Activated CD8-positive, alpha-beta memory T cell treated with anti-CD3 and anti-CD28 coated beads for 36 hours (primary cell): ENCODE data around the gene ADGRA3. TPM values are rescaled to one million over a fixed set of nuclear protein-coding genes. Genes with fewer than 3 reads are reported as not detected.

Source experiments
- CTCF ChIA-PET: fragments of 350-600 bp; sonication (Branson Sonifier 250); formaldehyde crosslinking; loops from one replicate; lab custom pipeline; 2021; ENCODE audit warnings: antibody characterized with exemption; lab: Charles Lee
- POLR2A ChIA-PET: fragments of 350-600 bp; sonication (Branson Sonifier 250); formaldehyde crosslinking; loops from one replicate; lab custom pipeline; 2021; ENCODE audit warnings: antibody characterized with exemption; lab: Charles Lee
- total RNA-seq, 2 experiments: library from RNA; stranded (reverse); gene quantifications; one replicate each; pipeline ENCODE4 v1.2.3, GENCODE V29; 2021

The ADGRA3 gene
- total RNA-seq, 2 experiments from 2014 or later = 2.8 to 3.4 TPM

DNA sequence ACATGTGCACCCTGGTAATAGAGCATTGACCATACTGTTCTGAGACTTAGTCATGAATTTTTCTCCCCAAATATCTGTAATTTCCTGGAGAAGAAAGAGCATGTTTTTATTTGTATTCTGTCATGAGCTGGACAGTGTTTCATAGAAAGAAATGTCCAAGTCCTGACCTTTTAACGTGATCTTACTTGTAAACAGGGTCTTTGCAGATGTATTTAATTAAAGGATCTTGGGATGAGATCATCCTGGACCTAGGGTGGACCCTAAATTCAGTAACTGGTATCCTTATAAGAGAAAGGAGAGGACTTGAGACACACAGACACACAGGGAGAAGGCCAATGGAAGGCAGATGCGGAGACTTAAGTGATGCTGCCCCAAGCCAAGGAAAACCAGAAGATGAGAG is 3.6 kb downstream of the ADGRA3 start:
- POLR2A ChIA-PET = no interaction called here
- CTCF ChIA-PET = no interaction called here

DNA sequence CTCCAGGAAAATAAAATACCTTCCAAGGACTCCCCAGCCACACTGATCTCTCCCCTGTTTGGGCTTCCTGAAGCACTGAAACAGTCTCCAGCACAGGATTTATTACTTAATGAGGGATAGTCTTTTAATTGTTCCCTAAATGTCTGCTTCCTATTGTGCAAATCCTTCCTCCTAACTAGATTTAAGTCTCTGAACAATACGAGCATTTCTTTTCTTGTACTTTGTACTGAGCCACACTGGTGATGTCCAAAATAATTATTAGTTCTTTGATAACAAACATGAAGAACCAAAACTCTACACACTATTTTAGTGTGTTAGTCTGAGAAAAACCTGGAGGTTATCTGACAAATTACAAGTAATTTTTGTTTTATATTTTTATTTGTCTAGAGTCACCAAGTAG is 5.1 kb downstream of the ADGRA3 start:
- ChIA-PET CTCF (no interaction called here), POLR2A (no interaction called here)

DNA sequence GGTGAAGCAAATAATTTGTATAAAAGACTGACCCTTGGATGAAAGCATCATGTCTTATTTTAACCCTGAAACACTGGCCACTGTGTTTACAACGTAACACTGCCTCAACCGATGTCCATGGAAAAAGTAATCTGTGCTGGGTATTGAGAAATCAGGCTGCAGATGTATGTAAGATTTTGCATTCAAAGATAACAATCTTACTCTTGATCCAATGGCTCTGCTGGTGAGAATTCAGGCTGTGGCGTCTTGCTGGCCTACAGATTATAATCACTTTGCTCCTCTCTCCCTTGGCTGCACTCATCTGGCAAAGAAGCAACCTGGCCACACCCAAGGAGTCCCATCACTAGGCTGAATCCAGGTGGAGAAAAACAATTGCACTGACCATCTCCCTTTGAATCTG is 7.5 kb downstream of the ADGRA3 start:
- ChIA-PET POLR2A (no interaction called here), CTCF (no interaction called here)

DNA sequence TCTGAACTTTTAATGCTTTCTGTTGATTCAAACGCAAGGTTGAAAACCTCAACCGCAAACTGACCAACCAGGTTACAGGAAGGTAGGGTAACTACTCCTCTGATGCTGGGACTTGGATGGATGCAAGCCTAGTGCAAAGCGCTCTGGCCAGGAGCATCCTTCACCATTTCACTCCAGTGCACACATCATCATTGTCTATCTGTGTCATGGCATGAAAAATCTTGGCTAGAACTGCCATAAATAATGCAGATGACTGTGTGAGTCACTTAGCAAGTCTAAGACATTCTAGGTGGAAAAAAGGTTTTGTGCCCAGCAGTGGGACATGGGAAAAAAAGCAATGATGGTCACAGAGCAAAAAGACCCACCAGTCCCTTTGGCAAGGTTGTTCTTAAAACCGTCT is 10.9 kb downstream of the ADGRA3 start:
- POLR2A ChIA-PET = no interaction called here

DNA sequence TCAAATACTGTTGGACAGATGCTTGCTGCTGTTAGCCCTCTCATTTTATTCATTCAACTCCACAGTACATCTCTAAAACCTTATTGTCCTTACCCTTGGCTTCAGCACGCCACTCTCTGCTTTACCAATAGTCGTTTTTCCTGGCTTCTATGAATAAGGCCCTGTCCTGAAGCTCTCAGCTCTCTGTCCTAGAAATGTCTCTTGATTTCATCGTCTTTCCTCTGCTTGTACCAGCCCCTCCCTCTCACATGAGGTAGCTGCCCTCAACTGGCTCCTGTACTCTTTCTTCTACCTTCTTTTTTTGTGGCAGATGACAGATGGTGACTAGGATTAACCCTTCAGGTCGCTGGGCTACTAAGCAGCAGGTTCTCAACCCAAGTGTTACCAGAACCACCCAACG is 11.4 kb downstream of the ADGRA3 start:
- CTCF ChIA-PET = no interaction called here
- POLR2A ChIA-PET = no interaction called here

More for the DNA sequence above, 10.9 kb downstream of the ADGRA3 start:
- CTCF ChIA-PET = no interaction called here

DNA sequence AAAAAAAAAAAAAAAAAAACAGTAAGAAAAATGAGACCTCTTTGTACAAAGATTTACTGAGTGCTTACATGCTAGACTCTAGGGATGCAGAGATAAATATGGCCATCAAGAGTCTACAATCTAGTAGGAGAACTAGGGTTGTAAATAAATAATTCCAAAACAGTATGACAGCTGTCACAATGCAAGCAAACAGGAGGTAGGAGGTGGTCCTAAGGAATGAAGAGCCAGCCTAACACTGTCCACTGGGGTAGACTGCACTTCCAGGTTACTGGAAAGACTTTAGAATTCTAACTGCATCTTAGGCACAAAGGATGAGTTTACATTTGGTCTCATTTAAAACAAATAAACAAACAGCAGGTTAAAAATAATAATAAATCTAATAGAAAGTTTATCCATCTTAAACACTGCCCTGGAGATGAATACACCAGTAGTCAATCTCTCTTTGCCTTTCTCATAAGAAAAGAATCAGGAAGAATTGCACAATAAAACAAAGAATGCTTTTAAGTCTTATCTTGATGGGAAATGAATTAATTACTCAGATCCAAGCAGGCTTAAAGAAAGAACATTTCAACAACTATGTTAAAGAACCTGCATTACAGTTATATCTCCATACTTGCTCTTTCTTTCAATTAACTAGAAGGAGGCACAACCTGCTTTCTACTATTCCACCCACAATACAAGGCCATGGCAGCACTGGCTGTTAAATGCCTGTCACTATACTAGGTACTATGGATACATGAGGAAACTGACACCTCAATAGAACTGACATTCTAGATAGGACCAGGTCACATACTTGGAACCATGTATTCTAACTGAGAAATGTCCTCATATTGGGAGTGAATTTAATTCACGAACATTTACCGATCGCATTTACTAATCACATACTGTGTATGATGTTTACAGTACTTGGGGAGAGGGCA is 12.7 kb downstream of the ADGRA3 start:
- ChIA-PET CTCF (interaction anchor here (0.7 kb wide), 1 partner anchor 260 kb away, joined by 4 read pairs; no protein-coding TSS in a partner anchor), POLR2A (no interaction called here)

DNA sequence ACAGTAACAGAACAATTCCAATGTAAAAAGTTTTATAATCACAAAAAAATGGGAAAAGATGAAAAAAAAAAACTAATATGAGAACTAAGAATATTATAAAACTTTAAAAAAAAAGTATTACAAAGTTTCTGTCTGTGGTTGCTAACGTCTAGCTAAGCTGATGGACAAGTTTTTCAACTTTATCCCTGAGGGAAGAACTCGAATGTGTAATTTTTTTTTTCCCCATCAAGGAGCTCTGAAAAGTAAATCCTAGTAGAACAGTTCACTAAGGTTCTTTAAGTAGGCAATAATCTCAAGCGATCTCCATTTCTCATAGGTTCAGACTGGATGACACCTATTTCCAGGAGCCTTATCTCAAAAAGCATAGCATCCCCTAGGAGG is 14.2 kb downstream of the ADGRA3 start:
- ChIA-PET POLR2A (no interaction called here), CTCF (no interaction called here)

DNA sequence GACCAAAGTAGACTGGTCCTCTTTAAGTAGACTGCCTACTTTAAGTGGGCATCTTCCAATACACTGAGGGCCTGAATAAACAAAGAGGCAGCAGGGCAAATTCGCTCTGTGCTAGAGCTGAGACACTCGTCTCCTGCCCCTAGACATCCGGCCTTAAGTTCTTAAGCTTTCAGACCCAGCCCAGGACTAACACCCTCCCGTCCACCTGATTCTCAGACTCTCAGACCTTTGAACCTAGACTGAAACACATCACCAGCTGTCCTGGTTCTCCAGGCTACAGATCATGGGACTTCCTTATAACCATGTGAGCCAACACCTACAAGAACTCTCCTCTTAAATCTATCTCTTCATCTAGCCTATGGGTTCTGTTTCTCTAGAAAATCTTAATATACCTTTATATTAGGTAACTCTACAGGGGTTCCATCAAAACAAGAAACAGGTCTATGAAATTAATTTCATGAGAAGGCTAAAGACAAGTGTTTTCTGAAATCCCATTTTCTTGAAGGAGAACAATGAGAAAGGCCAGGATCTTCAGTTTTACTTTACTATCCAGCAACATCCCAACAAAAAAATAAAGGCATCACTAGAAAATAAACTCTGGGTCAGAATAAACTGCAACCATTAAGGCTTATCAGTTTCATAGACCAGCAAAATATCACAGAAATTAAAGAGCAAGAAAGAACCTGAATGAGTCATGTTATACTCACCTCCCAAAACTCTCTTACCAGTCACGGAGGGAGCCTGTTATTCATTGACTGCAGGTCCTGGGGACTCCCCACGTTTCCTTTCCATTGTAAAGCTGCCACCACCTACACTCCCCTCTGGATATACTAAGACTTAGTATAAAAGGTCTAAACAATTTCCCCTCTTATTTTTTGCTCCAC is 14.8 kb downstream of the ADGRA3 start:
- POLR2A ChIA-PET = no interaction called here
- CTCF ChIA-PET = no interaction called here

DNA sequence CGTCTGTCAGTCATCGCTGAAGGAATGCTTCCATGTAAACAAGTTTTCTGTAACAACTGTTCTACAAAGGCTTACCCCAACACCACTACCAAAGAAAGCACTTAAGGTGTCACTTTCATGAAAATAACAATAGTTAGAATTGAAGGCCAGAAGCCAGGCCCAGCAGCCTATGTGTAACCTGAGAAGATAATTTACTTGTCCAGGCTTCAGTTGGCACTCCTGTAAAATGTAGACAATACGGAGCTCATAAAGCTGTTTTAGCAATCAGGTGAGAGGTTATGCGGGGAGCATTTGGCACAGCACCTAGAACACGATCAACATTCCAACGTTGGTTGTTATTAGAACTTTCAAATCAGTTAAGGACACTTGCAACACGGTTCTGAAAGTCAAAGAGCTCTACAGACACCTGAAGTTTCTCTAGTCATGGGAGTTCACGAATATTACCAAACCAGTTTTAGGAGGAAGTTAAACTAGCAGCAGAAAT is 15.7 kb downstream of the ADGRA3 start:
- POLR2A ChIA-PET = no interaction called here

DNA sequence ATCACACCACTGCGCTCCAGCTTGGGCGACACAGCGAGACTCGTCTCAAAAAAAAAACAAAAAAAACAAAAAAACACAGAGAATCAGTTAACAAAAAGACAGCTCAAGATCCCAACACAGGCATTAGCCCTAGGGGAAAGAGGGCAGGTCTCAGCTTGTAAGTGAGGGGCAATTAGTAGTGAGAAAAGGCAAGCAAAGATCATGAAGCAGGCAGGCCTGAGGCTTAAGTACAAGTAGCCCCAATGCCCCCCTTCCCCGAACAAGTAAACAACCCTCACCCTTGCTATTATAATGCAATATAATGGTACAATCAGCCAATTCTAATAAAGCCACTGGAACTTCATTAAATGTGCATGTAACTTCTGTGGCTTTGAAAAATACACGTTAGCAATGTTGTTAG is 17.0 kb downstream of the ADGRA3 start:
- ChIA-PET POLR2A (no interaction called here), CTCF (no interaction called here)

More for the DNA sequence above, 15.7 kb downstream of the ADGRA3 start:
- CTCF ChIA-PET = no interaction called here

DNA sequence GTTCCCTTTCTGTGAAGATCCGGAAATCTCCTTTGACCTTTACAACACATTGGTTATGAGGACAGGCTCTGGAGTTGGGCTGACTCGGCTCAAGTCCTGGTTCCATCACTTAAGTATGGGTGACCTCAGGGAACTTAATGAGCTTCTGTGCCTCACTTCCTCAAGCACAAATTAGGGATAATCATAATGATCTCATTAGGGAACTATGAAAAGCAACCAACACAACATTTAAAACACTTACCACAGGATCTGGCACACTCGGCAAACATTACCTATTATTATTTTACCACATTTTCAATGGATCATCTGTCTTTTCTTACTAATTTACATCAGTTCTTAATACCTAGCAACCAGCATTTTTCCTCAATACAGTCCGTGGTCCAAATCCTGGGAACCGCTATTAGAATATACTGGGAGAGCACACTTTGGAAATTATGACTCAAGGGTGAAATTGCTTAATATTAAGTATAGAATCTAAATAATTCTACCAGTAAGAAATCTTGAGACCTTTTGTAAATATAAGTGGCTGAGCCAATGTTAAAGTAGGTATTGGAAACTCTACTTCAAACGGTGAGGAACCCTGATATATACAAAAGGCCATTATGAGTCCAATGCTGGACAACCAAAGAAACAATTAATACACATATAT is 19.6 kb downstream of the ADGRA3 start:
- POLR2A ChIA-PET = no interaction called here
- CTCF ChIA-PET = interaction anchor here (1.0 kb wide), 1 partner anchor 176 kb away, joined by 3 read pairs; no protein-coding TSS in a partner anchor

DNA sequence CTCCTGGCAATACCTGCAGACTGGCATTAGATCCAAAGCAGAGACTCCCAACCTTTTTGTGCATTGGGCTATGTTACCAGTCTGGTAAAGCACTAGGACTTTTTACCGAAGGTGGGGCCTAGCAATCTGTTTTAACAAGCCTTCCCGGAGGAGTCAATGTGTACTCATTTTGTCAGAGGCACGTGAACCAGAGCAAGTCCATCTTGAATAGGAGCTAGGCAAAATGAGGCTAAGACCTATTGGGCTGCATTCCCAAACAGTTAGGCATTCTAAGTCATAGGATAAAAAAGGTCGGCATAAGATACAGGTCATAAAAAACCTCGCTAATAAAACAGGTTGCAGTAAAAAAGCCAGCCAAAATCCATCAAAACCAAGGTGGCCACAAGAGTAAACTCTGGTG is 22.3 kb downstream of the ADGRA3 start:
- POLR2A ChIA-PET = no interaction called here
- CTCF ChIA-PET = no interaction called here

DNA sequence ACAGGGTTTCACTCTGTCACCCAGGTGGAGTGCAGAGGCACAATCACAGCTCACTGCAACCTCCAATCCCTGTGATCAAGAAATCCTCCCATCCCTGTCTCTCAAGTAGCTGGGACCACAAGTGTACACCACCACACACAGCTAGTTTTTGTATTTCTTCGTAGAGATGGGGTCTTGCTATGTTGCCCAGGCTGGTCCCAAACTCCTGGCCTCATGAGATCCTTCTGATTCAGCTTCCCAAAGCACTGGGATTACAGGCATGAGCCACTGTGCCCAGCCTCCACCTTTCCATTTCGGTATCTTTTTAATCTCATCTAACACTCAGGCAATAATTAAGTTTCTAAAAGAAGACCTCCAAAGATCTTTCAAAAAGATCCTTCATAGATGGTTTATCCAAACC is 22.9 kb downstream of the ADGRA3 start:
- ChIA-PET CTCF (no interaction called here), POLR2A (no interaction called here)

DNA sequence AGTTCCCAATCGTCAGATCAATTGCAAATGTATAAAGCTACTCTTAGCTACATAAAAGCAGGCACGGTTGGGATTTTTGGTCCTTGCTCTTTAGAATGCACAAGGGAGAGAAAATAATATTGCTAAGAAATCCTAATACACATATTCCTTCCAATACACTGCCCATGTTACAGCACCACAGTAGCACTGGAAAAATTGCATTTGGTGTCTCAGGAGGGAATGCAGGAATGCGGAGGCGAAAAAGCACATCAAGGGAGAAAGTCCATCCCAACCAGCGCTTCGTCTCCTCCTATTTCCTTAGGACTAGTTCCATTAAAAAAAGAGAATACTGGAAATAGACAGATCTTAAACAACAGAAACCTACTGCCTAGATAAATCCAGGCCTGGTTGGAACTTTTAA is 23.9 kb downstream of the ADGRA3 start:
- CTCF ChIA-PET = no interaction called here
- POLR2A ChIA-PET = no interaction called here

DNA sequence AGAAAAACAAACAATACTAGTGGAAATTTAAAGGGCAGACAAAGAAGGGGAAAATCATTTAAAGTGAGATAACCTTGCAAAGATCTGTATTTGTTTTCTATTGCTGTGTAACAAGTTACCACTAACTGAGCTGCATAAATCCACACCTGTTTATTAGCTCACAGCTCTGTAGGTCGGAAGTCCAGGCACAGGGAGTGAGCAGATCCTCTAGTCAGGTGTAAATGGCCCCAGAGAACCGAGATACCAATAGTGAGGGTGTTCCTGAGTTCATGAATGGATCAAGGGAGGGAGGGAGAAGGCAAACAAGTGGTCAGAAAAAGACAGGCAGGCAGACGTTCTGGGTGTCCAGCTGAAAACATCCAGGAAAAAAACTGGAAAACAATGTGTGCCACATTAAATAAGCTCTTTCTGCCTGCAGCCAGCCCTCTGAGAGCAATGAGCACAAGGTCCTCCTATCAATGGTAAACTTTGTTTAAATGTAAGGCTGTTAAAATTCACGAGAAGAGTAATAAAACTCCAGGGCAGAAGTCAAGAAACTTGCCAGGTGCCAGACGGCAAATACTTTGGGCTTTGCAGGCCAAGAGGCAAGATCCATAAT is 25.0 kb downstream of the ADGRA3 start:
- CTCF ChIA-PET = no interaction called here

DNA sequence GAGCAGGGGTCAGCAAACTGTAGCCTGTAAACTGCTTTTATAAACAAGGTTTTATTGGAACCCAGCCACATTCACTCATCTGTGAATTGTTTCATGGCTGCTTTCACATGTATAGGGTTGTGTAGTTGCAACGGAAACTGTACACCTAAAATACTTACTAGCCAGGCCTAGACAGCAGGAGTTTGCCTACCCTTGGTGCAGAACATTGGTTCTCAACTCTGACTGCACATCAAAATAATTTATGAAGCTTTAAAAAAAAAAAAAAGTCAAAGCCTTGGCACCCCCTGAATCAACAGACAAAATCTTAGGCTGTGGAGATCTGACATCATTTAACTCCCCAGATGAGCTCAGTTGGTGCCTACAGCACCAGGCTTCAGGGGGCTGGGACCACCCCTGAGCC is 27.8 kb downstream of the ADGRA3 start:
- ChIA-PET POLR2A (no interaction called here), CTCF (no interaction called here)

More for the DNA sequence above, 25.0 kb downstream of the ADGRA3 start:
- POLR2A ChIA-PET = no interaction called here

DNA sequence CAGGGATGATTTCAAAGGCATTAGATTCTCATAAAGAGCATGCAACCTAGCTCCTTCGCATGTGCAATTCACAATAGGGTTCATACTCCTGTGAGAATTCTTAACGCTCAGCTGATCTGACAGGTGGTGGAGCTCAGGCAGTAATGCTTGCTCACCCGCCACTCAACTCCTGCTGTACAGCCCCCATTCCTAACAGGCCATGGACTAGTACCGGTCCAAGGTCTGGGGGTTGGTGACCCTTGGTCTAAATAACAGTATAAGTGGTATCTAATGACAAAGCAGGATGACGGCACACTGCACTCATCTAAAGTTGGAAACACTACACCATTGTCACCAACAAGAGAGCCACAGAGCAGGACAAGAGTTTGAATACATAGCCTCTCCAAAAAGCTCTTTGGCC is 28.5 kb downstream of the ADGRA3 start:
- ChIA-PET CTCF (no interaction called here), POLR2A (no interaction called here)

DNA sequence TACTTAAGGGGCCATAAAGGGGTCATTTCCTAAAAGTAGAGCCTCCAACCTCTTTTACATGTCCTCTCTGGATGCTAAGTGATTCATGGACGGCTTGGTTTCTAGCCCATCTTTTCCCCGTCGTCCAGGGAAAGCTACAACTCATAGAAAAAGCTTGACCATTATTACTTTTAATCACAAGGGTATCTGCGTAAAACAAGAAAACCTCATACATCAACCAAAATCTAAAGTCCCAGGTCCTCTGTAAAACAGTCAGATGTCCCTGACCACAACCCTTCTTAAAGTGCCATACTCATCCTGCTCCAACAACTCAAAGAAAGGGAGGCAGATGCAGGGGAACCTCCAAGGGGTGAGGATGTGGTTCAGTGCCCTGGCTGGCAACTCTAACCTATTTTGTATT is 29.6 kb downstream of the ADGRA3 start:
- ChIA-PET CTCF (no interaction called here), POLR2A (no interaction called here)

DNA sequence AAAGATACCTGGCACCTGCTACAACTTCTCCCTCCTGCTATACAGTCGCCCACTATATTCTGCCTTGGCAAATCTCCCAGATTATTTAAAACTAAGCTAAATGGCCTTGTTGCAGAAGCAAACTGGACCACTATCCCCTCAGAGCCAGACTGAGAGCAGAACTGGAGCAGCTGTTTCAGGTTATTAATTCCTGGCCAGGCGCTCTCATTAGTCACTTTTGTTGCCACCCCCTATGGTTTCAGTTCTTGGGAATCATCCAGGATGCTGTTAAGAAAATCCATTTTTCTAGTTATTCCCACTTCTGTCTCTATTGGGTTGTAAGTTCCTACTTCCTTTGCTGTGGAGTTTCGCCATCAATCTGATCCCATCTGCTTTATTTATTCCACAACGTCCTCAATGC is 30.1 kb downstream of the ADGRA3 start:
- CTCF ChIA-PET = no interaction called here
- POLR2A ChIA-PET = no interaction called here
